NCI-H2196 (cell line): ENCODE results near the gene SLC35B4.

ENCODE experiments used
- DNase-seq: peaks from one replicate; lab custom pipeline; 2025; ENCODE audit not compliant: unreplicated experiment; lab: John Stamatoyannopoulos, UW

Gene SLC35B4

GRCh38 chr7:134316539-134317344 lies at the start of gene SLC35B4:
SLC35B4 (minus strand) TSS chr7:134316930; CDS start chr7:134316751, 179 bp downstream.
- DNase-seq = peak; percentile 95

GRCh38 chr7:134366481-134366880 lies 49.8 kb upstream of the SLC35B4 start:
- no peak for DNase-seq

- DNase-seq = no peak
Observed at GRCh38 chr7:134365341-134366054, 48.8 kb upstream of the SLC35B4 start.

- no peak for DNase-seq
Observed at GRCh38 chr7:134364619-134365037, 47.9 kb upstream of the SLC35B4 start.

- no peak for DNase-seq
Observed at GRCh38 chr7:134362587-134363483, 46.1 kb upstream of the SLC35B4 start.

GRCh38 chr7:134359787-134360432 lies 43.2 kb upstream of the SLC35B4 start:
- no peak for DNase-seq

- DNase-seq = no peak
Observed at GRCh38 chr7:134357486-134357885, 40.8 kb upstream of the SLC35B4 start.

- DNase-seq = no peak
Observed at GRCh38 chr7:134356421-134356936, 39.7 kb upstream of the SLC35B4 start.

GRCh38 chr7:134355927-134356326 lies 39.2 kb upstream of the SLC35B4 start:
- no peak for DNase-seq

GRCh38 chr7:134355004-134355525 lies 38.3 kb upstream of the SLC35B4 start:
- DNase-seq = no peak

- DNase-seq = no peak
Observed at GRCh38 chr7:134353411-134353810, 36.7 kb upstream of the SLC35B4 start.

- DNase-seq = no peak
Observed at GRCh38 chr7:134351424-134351823, 34.7 kb upstream of the SLC35B4 start.

GRCh38 chr7:134350709-134351108 lies 34.0 kb upstream of the SLC35B4 start:
- DNase-seq = no peak

GRCh38 chr7:134347567-134347966 lies 30.8 kb upstream of the SLC35B4 start:
- DNase-seq = no peak

GRCh38 chr7:134343796-134344195 lies 27.1 kb upstream of the SLC35B4 start:
- DNase-seq = no peak

- no peak for DNase-seq
Observed at GRCh38 chr7:134343136-134343535, 26.4 kb upstream of the SLC35B4 start.

- DNase-seq = no peak
Observed at GRCh38 chr7:134339475-134339874, 22.7 kb upstream of the SLC35B4 start.

GRCh38 chr7:134337980-134338379 lies 21.2 kb upstream of the SLC35B4 start:
- DNase-seq = no peak

GRCh38 chr7:134334408-134334807 lies 17.7 kb upstream of the SLC35B4 start:
- no peak for DNase-seq

- no peak for DNase-seq
Observed at GRCh38 chr7:134333943-134334342, 17.2 kb upstream of the SLC35B4 start.
